Measurements from ENCODE around the gene CLEC2B.

DNA sequence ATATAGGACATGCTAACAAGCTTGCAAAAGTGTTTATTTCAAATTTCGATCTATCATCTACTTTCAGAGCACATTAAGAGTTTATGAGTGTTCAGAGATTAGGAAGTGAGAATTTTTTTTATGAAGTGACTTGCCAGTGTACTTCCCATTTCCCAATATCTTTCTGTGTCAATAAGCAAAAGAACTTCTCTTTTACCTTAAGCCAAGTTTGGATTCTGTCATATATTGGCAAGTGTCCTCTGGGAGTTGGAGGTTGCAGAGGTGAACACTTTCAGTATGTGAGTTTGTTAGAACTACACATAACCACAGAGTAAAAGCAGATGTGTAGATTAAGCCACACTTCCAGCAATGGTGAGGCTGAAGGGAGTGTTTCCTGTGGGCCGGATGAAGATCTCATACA is 58.5 kb downstream of the CLEC2B start:
- TF ChIP-seq, protein P1, sequence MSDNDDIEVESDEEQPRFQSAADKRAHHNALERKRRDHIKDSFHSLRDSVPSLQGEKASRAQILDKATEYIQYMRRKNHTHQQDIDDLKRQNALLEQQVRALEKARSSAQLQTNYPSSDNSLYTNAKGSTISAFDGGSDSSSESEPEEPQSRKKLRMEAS (IDR thresholded peaks at IDR 0.05; ENCODE audit: low read depth) = no peak
- TF ChIP-seq, protein P2, sequence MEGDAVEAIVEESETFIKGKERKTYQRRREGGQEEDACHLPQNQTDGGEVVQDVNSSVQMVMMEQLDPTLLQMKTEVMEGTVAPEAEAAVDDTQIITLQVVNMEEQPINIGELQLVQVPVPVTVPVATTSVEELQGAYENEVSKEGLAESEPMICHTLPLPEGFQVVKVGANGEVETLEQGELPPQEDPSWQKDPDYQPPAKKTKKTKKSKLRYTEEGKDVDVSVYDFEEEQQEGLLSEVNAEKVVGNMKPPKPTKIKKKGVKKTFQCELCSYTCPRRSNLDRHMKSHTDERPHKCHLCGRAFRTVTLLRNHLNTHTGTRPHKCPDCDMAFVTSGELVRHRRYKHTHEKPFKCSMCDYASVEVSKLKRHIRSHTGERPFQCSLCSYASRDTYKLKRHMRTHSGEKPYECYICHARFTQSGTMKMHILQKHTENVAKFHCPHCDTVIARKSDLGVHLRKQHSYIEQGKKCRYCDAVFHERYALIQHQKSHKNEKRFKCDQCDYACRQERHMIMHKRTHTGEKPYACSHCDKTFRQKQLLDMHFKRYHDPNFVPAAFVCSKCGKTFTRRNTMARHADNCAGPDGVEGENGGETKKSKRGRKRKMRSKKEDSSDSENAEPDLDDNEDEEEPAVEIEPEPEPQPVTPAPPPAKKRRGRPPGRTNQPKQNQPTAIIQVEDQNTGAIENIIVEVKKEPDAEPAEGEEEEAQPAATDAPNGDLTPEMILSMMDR (IDR thresholded peaks at IDR 0.05) = no peak
- TF ChIP-seq TEAD4 (IDR thresholded peaks at IDR 0.05; ENCODE audit: borderline replicate concordance, insufficient read depth) = no peak
- no peak for TF ChIP-seq FOXM1 (IDR thresholded peaks at IDR 0.05; ENCODE audit: low read depth)
- TF ChIP-seq POLR2AphosphoS5 (IDR thresholded peaks at IDR 0.05; ENCODE audit: low read depth, low read length) = no peak

Measured in SK-N-SH (cell line).